ENCODE data around the gene ATP2A3. TPM values are rescaled to one million over a fixed set of nuclear protein-coding genes. Genes with fewer than 3 reads are reported as not detected.

The ATP2A3 gene
- total and polyA plus RNA-seq, 2 donors (not counting 1 experiment from before 2014, with no cell fraction given), result 697 to 817 TPM

GRCh38 chr17:4008441-4009185, 44.4 kb upstream of the ATP2A3 start:
- ChIA-PET POLR2A (no interaction called here), CTCF (interaction anchor here (0.6 to 12.2 kb wide), 9 partner anchors 10 to 615 kb away, joined by 3 to 153 read pairs (median 7); partner anchors contain the start of genes ATP2A3 and NCBP3)
- Mint-ChIP-seq H3K27me3 (no peaks in the 10 kb centered on the region), H3K4me1 (peaks cover 11% of the 10 kb centered on the region), H3K27ac (no peak overlapping the region), H3K4me3 (no peak overlapping the region), H3K9me3 (ENCODE audit: insufficient read depth) (no peaks in the 10 kb centered on the region)
- Histone ChIP-seq H3K27ac (ENCODE audit: low read length in 2 of 2) (no peak overlapping the region), H3K4me2 (replicated peaks; ENCODE audit: low read depth, low read length, poor library complexity, severe bottlenecking) (no peak overlapping the region), H3K9ac (ENCODE audit: low read length) (no peak overlapping the region), H2AFZ (ENCODE audit: insufficient read depth, low read depth, low read length, poor library complexity, severe bottlenecking) (no peak overlapping the region), H3K4me3 (ENCODE audit: control extremely low read depth in 1 of 5, extremely low read depth in 1 of 5, insufficient read depth in 1 of 5, low read depth in 2 of 5, low read length in 4 of 5) (no peak overlapping the region), H3K27me3 (replicated peaks in 1 of 4; ENCODE audit: control extremely low read depth in 1 of 4, control insufficient read depth in 3 of 4, insufficient read depth in 4 of 4, low read length in 3 of 4) (no peaks in the 10 kb centered on the region), H3K36me3 (replicated peaks in 1 of 2; ENCODE audit: control extremely low read depth in 1 of 2, control insufficient read depth in 1 of 2, extremely low read depth in 1 of 2, insufficient read depth in 2 of 2, low read length in 1 of 2) (peaks cover 3 to 59% of the 10 kb centered on the region in 2 experiments), H4K20me1 (ENCODE audit: control insufficient read depth, insufficient read depth, low read length, poor library complexity, severe bottlenecking) (peaks cover 16% of the 10 kb centered on the region), H3K4me1 (ENCODE audit: control insufficient read depth in 2 of 2, insufficient read depth in 2 of 2, low read length in 2 of 2) (peaks cover 6 to 16% of the 10 kb centered on the region in 2 donors), H3K79me2 (ENCODE audit: control insufficient read depth, insufficient read depth, low read length) (peaks cover 6% of the 10 kb centered on the region), H3K9me3 (ENCODE audit: control extremely low read depth in 1 of 3, control insufficient read depth in 2 of 3, insufficient read depth in 1 of 3, low read length in 2 of 3) (no peaks in the 10 kb centered on the region)
- intact Hi-C loops (cut with micrococcal nuclease), result no loop called here
- TF ChIP-seq, protein P1, sequence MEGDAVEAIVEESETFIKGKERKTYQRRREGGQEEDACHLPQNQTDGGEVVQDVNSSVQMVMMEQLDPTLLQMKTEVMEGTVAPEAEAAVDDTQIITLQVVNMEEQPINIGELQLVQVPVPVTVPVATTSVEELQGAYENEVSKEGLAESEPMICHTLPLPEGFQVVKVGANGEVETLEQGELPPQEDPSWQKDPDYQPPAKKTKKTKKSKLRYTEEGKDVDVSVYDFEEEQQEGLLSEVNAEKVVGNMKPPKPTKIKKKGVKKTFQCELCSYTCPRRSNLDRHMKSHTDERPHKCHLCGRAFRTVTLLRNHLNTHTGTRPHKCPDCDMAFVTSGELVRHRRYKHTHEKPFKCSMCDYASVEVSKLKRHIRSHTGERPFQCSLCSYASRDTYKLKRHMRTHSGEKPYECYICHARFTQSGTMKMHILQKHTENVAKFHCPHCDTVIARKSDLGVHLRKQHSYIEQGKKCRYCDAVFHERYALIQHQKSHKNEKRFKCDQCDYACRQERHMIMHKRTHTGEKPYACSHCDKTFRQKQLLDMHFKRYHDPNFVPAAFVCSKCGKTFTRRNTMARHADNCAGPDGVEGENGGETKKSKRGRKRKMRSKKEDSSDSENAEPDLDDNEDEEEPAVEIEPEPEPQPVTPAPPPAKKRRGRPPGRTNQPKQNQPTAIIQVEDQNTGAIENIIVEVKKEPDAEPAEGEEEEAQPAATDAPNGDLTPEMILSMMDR (IDR thresholded peaks at IDR 0.05), result no peak
- TF ChIP-seq EZH2 (IDR thresholded peaks at IDR 0.05; ENCODE audit: borderline replicate concordance, insufficient read depth, low read depth, low read length, poor library complexity, severe bottlenecking), result no peak
- DNase-seq (no peak), ATAC-seq (ENCODE audit: low read depth) (no peak)
- WGBS (ENCODE audit: insufficient coverage), result 94% methylated on average over 19 of the region's 26 CpGs

DNA sequence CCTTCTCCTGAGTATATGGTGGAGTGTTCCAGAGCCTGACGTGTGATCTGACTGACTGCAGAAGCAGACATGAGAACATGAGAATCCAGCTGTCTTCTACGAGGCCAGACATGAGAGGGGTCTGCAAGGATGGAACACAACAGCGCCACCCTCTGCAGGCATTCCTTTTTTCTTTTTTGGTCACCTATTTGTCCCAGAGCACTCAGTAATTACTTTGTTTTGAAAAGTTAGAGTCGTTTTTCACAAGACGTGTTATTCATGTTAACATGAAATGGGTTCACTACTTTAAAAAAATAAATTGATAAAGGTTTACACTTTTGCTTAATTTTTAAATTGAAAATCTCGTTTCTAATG, 43.8 kb upstream of the ATP2A3 start:
- no peaks in the 10 kb centered on the region for H3K9me3 Mint-ChIP-seq (ENCODE audit: insufficient read depth)
- WGBS (ENCODE audit: insufficient coverage), result no CpG with 5 or more reads among the region's 6 CpGs
- Histone ChIP-seq H3K27ac (ENCODE audit: low read length in 2 of 2) (no peak overlapping the region), H3K4me1 (ENCODE audit: control insufficient read depth in 2 of 2, insufficient read depth in 2 of 2, low read length in 2 of 2) (peaks cover 6 to 22% of the 10 kb centered on the region in 2 donors), H3K9ac (ENCODE audit: low read length) (no peak overlapping the region), H3K4me3 (ENCODE audit: control extremely low read depth in 1 of 5, extremely low read depth in 1 of 5, insufficient read depth in 1 of 5, low read depth in 2 of 5, low read length in 4 of 5) (no peak overlapping the region), H3K36me3 (replicated peaks in 1 of 2; ENCODE audit: control extremely low read depth in 1 of 2, control insufficient read depth in 1 of 2, extremely low read depth in 1 of 2, insufficient read depth in 2 of 2, low read length in 1 of 2) (peaks cover 3 to 55% of the 10 kb centered on the region in 2 experiments), H3K4me2 (replicated peaks; ENCODE audit: low read depth, low read length, poor library complexity, severe bottlenecking) (no peak overlapping the region), H2AFZ (ENCODE audit: insufficient read depth, low read depth, low read length, poor library complexity, severe bottlenecking) (no peak overlapping the region), H3K27me3 (replicated peaks in 1 of 4; ENCODE audit: control extremely low read depth in 1 of 4, control insufficient read depth in 3 of 4, insufficient read depth in 4 of 4, low read length in 3 of 4) (no peaks in the 10 kb centered on the region), H3K79me2 (ENCODE audit: control insufficient read depth, insufficient read depth, low read length) (peaks cover 9% of the 10 kb centered on the region), H3K9me3 (ENCODE audit: control extremely low read depth in 1 of 3, control insufficient read depth in 2 of 3, insufficient read depth in 1 of 3, low read length in 2 of 3) (no peaks in the 10 kb centered on the region), H4K20me1 (ENCODE audit: control insufficient read depth, insufficient read depth, low read length, poor library complexity, severe bottlenecking) (peaks cover 18% of the 10 kb centered on the region)
- no peak overlapping the region for H3K4me3 Mint-ChIP-seq
- POLR2A ChIA-PET, result no interaction called here
- no peak overlapping the region for H3K27ac Mint-ChIP-seq
- intact Hi-C loops (cut with micrococcal nuclease), result no loop called here
- TF ChIP-seq, protein P1 (IDR thresholded peaks at IDR 0.05), result no peak
- no peak for TF ChIP-seq EZH2 (IDR thresholded peaks at IDR 0.05; ENCODE audit: borderline replicate concordance, insufficient read depth, low read depth, low read length, poor library complexity, severe bottlenecking)
- DNase-seq, result no peak
- CTCF ChIA-PET, result interaction anchor here (0.7 to 12.2 kb wide), 7 partner anchors 36 to 244 kb away, joined by 3 to 153 read pairs (median 19); partner anchors contain the start of genes ATP2A3 and NCBP3
- peaks cover 16% of the 10 kb centered on the region for H3K4me1 Mint-ChIP-seq
- ATAC-seq (ENCODE audit: low read depth), result no peak
- no peaks in the 10 kb centered on the region for H3K27me3 Mint-ChIP-seq
